Activated CD4-positive, CD25-positive, alpha-beta regulatory T cell treated with anti-CD3 and anti-CD28 coated beads, Interleukin-2, amount 50 U/mL, for 24 hours (primary cell): ENCODE results near the gene TGM3.
"Not testable (repeated sequence)": the region's sequence is repeated elsewhere in the genome, so short reads cannot be mapped to it uniquely, and the experiment has no call there.

ENCODE experiments used
- ATAC-seq, 2 donors: fragments of 150-1000 bp; cut with Tn5 transposase; one replicate each; pipeline ENCODE4 v1.10.0; 2021; ENCODE audit warnings: mild to moderate bottlenecking in 1 of 2, moderate library complexity in 1 of 2

TGM3 gene

GRCh38 chr20:2295886-2296515, at the start of gene TGM3:
TSS of gene TGM3 (plus strand) at chr20:2296001. CDS start at chr20:2296064, 63 bp downstream.
- no peak for ATAC-seq

GRCh38 chr20:2246069-2246491, 49.7 kb upstream of the TGM3 start:
- no peak for ATAC-seq

- no peak for ATAC-seq
Observed at GRCh38 chr20:2248837-2249236, 47.0 kb upstream of the TGM3 start.

GRCh38 chr20:2249935-2250334, 45.9 kb upstream of the TGM3 start:
- no peak for ATAC-seq

- ATAC-seq, result no peak
Observed at GRCh38 chr20:2252419-2252997, 43.3 kb upstream of the TGM3 start.

GRCh38 chr20:2253256-2253655, 42.5 kb upstream of the TGM3 start:
- ATAC-seq, result no peak

- no peak for ATAC-seq
Observed at GRCh38 chr20:2254333-2254732, 41.5 kb upstream of the TGM3 start.

- no peak for ATAC-seq
Observed at GRCh38 chr20:2255926-2256531, 39.8 kb upstream of the TGM3 start.

- no peak for ATAC-seq
Observed at GRCh38 chr20:2259731-2260130, 36.1 kb upstream of the TGM3 start.

GRCh38 chr20:2260250-2260649, 35.6 kb upstream of the TGM3 start:
- ATAC-seq, result no peak

GRCh38 chr20:2261046-2261485, 34.7 kb upstream of the TGM3 start:
- no peak for ATAC-seq

- ATAC-seq, result no peak
Observed at GRCh38 chr20:2261629-2262028, 34.2 kb upstream of the TGM3 start.

GRCh38 chr20:2264118-2264517, 31.7 kb upstream of the TGM3 start:
- ATAC-seq, result no peak

- ATAC-seq, result not testable (repeated sequence)
Observed at GRCh38 chr20:2264621-2265374, 31.0 kb upstream of the TGM3 start.

- ATAC-seq, result no peak
Observed at GRCh38 chr20:2273634-2274302, 22.0 kb upstream of the TGM3 start.

GRCh38 chr20:2276015-2276414, 19.8 kb upstream of the TGM3 start:
- no peak for ATAC-seq

GRCh38 chr20:2279253-2279779, 16.5 kb upstream of the TGM3 start:
- ATAC-seq, result no peak

GRCh38 chr20:2280082-2280481, 15.7 kb upstream of the TGM3 start:
- no peak for ATAC-seq

GRCh38 chr20:2281563-2281962, 14.2 kb upstream of the TGM3 start:
- no peak for ATAC-seq

- ATAC-seq, result no peak
Observed at GRCh38 chr20:2282181-2282580, 13.6 kb upstream of the TGM3 start.

- no peak for ATAC-seq
Observed at GRCh38 chr20:2283706-2284423, 11.9 kb upstream of the TGM3 start.

- ATAC-seq, result no peak
Observed at GRCh38 chr20:2285193-2285592, 10.6 kb upstream of the TGM3 start.
